ENCODE results near the gene GUK1. TPM values are rescaled to one million over a fixed set of nuclear protein-coding genes. Genes with fewer than 3 reads are reported as not detected.

GUK1 gene, protein sequence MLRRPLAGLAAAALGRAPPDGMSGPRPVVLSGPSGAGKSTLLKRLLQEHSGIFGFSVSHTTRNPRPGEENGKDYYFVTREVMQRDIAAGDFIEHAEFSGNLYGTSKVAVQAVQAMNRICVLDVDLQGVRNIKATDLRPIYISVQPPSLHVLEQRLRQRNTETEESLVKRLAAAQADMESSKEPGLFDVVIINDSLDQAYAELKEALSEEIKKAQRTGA
- total RNA-seq (2022; extraction: Qiagen RNA extraction; ENCODE audit: low read depth) = 114 to 152 TPM (median 129 TPM) in 5 replicates

DNA sequence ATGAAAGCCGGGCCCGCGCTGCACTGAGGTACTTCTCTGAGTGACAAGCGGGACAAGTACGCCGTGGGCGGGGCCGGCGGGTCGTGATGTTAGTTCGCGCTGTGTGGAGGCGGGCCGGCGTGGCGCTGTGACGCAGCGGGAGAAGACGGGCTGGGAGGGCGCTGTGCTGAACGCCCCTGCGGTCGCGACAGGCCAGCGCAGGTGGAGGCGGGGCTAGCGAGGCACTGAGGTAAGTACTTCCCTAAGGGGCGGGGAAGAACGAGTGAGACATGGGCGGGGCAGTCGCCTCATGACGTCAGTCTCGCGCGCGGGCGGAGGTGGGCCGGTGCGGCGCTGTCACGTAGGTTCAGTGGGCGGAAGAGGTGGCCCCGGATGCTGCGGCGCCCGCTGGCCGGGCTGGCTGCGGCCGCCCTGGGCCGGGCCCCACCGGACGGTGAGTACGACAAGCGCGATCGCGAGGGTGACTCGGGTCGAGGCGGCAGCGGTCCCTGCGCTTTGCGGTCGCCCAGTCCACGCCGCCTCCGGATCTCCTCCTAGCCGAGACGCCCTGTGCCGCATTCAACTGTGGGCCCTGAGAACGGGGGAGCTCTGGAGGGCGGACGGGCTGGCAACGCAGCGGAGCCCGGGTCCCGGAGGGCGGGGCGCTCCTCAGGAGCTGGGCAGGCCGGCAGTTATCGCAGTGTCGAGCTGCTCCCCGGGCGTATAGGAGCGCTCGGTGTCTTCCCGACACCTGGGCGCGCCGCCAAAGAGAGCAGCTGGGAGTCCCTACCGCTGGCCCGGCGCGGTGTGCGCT is at the start of gene GUK1:
Gene GUK1 (plus strand): TSS at position 349 of the 793 bp plus-strand sequence. CDS start 24 bp downstream, at position 373.

DNA sequence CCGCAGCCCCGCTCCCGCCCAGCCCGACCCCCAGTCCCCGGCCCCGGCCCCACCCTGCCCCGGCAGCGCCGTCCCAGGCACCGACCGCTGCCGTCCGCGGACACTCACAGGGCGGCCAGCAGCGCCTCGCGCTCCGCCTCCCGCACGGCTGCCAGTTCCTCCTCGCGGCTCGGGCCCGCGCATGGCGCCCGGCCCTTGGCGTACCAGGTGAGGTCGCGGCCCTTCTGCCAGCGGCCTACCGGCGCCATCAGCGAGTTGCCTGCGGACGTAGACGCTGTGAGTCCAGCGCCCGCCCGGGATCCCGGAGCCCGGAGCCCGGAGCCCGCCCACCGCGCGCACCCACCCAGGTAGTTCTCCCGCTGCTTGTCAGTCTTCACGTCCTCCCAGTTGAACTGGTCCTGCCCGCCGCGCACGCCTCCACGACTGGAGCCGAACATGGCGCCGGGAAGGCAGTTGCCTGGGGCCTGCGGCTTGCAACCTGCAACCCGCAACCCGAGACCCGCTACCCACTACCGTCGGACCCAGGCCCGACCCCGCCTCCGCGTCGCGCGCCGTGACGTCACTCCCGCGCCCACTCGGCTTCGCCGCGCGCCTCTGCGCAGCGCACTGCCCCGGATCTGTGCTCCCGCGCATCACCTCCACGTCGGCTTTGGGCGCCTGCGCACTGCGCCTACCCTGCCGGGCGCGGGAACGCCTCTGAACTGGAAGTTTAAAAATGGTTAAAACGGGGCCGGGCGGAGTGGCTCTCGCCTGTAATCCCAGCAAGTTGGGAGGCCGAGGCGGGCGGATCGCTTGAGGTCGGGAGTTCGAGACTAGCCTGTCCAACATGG is 37.1 kb upstream of the GUK1 start, which contains the start of gene C1orf35:
Gene C1orf35 (minus strand): TSS at position 535 of the 830 bp plus-strand sequence. CDS start 98 bp downstream, at position 437.

DNA sequence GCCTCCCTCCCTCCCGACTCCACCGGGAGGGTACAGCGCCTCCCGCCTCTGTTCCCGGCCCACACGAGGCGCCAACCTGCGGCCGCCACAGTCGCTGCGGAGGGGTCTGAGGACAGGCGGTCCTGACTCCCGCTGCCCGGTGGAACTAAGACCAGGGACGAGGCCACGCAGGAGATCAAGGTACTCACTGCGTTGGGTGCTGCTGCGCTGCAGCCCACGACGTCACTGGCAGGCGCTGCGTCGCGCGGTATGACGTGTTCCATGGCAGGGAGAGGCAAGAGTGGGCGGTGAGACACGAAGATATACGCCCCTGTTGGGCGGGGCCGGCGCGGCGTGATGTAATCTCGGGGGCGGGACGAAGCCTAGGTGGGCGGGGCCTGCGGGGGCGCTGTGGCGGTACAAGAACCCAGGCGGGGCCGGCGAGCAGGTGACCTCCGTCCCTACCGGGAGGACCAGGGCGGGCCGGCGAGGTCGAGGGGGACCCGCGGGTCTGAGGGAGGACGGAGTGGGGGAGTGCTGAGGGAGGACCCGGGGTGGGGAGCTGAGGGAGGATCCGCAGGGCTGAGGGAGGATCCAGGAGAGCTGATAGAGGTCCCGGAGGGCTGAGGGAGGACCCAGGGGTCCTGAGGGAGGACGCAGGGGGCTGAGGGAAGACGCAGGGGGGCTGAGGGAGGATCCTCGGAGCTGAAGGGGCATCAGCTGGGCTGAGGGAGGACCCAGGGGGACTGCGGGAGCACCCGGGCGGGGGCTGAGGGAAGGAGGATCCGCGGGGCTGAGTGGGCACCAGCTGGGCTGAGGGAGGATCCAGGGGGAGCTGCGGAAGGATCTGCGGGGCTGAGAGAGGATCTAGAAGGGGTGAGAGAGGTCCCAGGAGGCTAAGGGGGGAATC is 30.8 kb upstream of the GUK1 start, which contains the start of gene MRPL55:
Gene MRPL55 (minus strand): TSS at position 227 of the 889 bp plus-strand sequence. CDS start 1,039 bp downstream, outside the sequence.

DNA sequence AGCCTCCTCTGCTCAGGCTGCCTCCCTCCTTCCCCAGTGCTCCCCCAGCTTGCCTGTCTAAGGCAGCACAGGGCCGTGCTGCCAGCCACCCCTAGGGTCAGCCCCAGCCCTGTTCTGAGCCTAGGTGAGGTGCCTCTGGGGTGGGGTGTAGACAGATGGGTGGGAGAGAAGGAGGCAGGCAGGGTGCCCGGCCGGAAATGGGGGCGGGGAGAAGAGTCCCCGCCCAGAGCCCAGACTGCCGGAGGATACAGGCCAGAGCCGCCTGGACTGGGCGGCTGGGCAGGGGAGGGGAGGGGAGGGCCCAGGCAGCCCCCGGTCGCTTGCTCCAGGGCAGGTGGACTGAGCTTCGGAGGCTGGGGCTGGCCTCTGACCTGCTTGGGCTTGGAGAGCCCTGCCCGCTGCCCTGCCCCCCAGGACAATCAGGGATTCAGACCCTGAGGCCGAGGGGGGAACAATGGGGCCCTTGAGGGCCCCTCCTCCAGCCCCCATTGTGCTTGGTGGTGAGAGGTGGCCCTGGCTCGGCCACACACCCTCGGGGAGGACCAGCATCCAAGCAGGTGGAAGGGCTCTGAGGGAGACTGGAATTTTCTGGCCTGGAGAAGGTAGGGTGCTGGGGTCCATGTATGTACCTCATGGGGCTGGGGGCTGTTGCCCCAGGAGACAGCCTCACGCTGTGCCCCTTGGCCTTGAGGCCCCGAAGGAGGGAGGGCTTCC is 9.5 kb downstream of the GUK1 start, which contains the start of gene GJC2:
Gene GJC2 (plus strand): TSS at position 525 of the 714 bp plus-strand sequence. CDS start 7,829 bp downstream, outside the sequence.

DNA sequence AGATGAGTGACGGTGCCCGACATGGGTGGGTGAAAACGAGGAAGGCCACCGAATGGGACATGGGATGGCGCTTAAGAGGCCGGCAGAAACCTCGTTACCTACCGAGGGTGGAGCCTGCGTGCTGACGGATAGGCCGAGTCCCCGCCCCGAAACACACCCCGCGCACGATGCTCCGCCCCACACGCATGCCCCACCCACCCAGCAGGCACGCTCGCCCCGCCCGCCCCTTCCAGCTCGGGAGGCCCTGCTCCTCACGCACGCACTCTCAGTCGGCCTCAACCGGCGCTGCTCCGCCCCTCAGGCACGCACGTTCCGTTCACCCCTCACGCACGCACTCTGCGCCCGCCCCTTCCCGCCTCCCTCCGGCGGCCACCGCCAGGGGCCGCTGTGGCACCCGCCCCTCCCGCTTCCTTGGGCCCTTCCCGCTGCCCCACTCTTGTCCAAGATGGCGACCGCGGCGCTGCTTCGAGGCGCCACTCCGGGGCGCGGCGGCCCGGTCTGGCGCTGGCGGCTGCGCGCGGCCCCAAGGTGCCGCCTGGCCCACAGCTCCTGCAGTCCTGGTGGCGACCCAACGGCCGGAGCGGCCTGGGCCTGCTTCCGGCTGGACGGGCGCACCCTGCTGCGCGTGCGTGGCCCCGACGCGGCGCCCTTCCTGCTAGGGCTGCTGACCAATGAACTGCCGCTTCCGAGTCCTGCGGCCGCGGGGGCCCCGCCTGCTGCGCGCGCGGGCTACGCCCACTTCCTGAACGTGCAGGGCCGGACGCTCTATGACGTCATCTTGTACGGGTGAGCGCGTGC is 25.5 kb downstream of the GUK1 start, which contains the start of gene IBA57:
Gene IBA57 (plus strand): TSS at position 433 of the 798 bp plus-strand sequence. CDS start 13 bp downstream, at position 446.

Other genes starting within 250 kb of the GUK1 start
- 6.6 to 8.9 TPM (median 8.0 TPM) in 5 replicates for gene WNT9A, start 192.3 kb upstream of the GUK1 start, total RNA-seq (2022; extraction: Qiagen RNA extraction; ENCODE audit: low read depth)
- gene WNT3A, start 133.3 kb upstream of the GUK1 start, total RNA-seq (2022; extraction: Qiagen RNA extraction; ENCODE audit: low read depth) = 0.02 to 0.05 TPM in 2 of 5 replicates, not detected in the others
- gene ARF1, start 57.6 kb upstream of the GUK1 start, total RNA-seq (2022; extraction: Qiagen RNA extraction; ENCODE audit: low read depth) = 376 to 456 TPM (median 431 TPM) in 5 replicates
- gene C1orf35, start 37.0 kb upstream of the GUK1 start, total RNA-seq (2022; extraction: Qiagen RNA extraction; ENCODE audit: low read depth) = 26.5 to 37.1 TPM (median 34.0 TPM) in 5 replicates
- 67.9 to 90.5 TPM (median 82.3 TPM) in 5 replicates for gene MRPL55, start 31.0 kb upstream of the GUK1 start, total RNA-seq (2022; extraction: Qiagen RNA extraction; ENCODE audit: low read depth)
- gene GJC2, start 9.7 kb downstream of the GUK1 start, total RNA-seq (2022; extraction: Qiagen RNA extraction; ENCODE audit: low read depth) = 0.28 to 0.42 TPM (median 0.39 TPM) in 5 replicates
- gene IBA57, start 25.5 kb downstream of the GUK1 start, total RNA-seq (2022; extraction: Qiagen RNA extraction; ENCODE audit: low read depth) = 4.9 to 7.5 TPM (median 5.7 TPM) in 5 replicates
- gene OBSCN, start 67.8 kb downstream of the GUK1 start, total RNA-seq (2022; extraction: Qiagen RNA extraction; ENCODE audit: low read depth) = 3.9 to 6.4 TPM (median 5.8 TPM) in 5 replicates

All from A549 treated with DMSO at 1 μM for 4 hours (cell line).